IMR-90 (cell line): ENCODE results near the gene PTPRCAP. TPM values are rescaled to one million over a fixed set of nuclear protein-coding genes. Genes with fewer than 3 reads are reported as not detected.

Source experiments
- ATAC-seq: fragments of 200-7000 bp; cut with Tn5 transposase; 2 replicates; pipeline ENCODE4 v1.9.1; 2020; ENCODE audit warnings: low read depth, mild to moderate bottlenecking, moderate library complexity
- BruUV-seq: library from RNA; stranded (reverse); fragments of 400-500 nt; replicated peaks from 2 replicates; lab custom pipeline; 2021; lab: Mats Ljungman, UMichigan
- CTCF ChIA-PET: fragments of 300-600 bp; formaldehyde crosslinking; extraction: SDS; loops from one replicate; lab custom pipeline; 2021; ENCODE audit warnings: antibody characterized with exemption; lab: Yijun Ruan, JAX
- POLR2A ChIA-PET: fragments of 300-600 bp; sonication (Branson Sonifier 250); formaldehyde crosslinking; loops from one replicate; lab custom pipeline; 2022; ENCODE audit warnings: antibody characterized with exemption; ENCODE audit not compliant: unreplicated experiment; lab: Charles Lee
- DNase-seq: peaks from one replicate; pipeline ENCODE4 v3.0.0; 2013
- H2AFZ ChIP-seq: replicated peaks from 2 replicates; pipeline ENCODE3; 2013; ENCODE audit warnings: low read length, mild to moderate bottlenecking; ENCODE audit not compliant: poor library complexity
- H2AK5ac ChIP-seq: 2 replicates; pipeline ENCODE4 v1.6.1; 2013; ENCODE audit warnings: low read depth, low read length, inconsistent platforms
- H2AK9ac ChIP-seq: replicated peaks from 2 replicates; pipeline ENCODE3; 2013; ENCODE audit warnings: mild to moderate bottlenecking, low read depth, low read length, moderate library complexity; ENCODE audit not compliant: poor library complexity
- H2BK120ac ChIP-seq: 2 replicates; pipeline ENCODE4 v1.6.1; 2013; ENCODE audit warnings: low read depth, low read length, inconsistent platforms
- H2BK15ac ChIP-seq: 3 replicates; pipeline ENCODE4 v1.6.1; 2013; ENCODE audit warnings: low read depth, low read length, inconsistent platforms
- H2BK20ac ChIP-seq: 2 replicates; pipeline ENCODE4 v1.6.1; 2013; ENCODE audit warnings: low read depth, mild to moderate bottlenecking, inconsistent platforms, low read length, moderate library complexity
- H2BK5ac ChIP-seq: 2 replicates; pipeline ENCODE4 v1.6.1; 2013; ENCODE audit warnings: mild to moderate bottlenecking, low read depth, low read length, inconsistent platforms; ENCODE audit not compliant: poor library complexity, severe bottlenecking
- H3K14ac ChIP-seq: replicated peaks from 2 replicates; pipeline ENCODE4 v1.6.1; 2013; ENCODE audit warnings: low read depth, low read length, inconsistent platforms
- H3K18ac ChIP-seq: 2 replicates; pipeline ENCODE4 v1.6.1; 2013; ENCODE audit warnings: low read depth, low read length, control low read depth
- H3K23ac ChIP-seq: 2 replicates; pipeline ENCODE4 v1.6.1; 2013; ENCODE audit warnings: low read depth, low read length, inconsistent platforms
- H3K27ac ChIP-seq: 2 replicates; pipeline ENCODE4 v1.5.1; 2013; ENCODE audit warnings: mild to moderate bottlenecking, control low read depth, low read length; ENCODE audit not compliant: insufficient read depth
- H3K27me3 ChIP-seq: 2 replicates; pipeline ENCODE4 v1.6.1; 2013; ENCODE audit warnings: low read length; ENCODE audit not compliant: control insufficient read depth, insufficient read depth
- H3K36me3 ChIP-seq: 2 replicates; pipeline ENCODE4 v1.6.1; 2013; ENCODE audit warnings: low read length, mixed read lengths; ENCODE audit not compliant: control insufficient read depth, insufficient read depth
- H3K4ac ChIP-seq: 2 replicates; pipeline ENCODE4 v1.6.1; 2013; ENCODE audit warnings: low read depth, low read length, inconsistent platforms
- H3K4me1 ChIP-seq: 2 replicates; pipeline ENCODE4 v1.6.1; 2013; ENCODE audit warnings: low read length, mixed read lengths; ENCODE audit not compliant: control insufficient read depth, insufficient read depth
- H3K4me2 ChIP-seq: 2 replicates; pipeline ENCODE4 v1.6.1; 2013; ENCODE audit warnings: low read depth, mild to moderate bottlenecking, control low read depth, low read length, moderate library complexity
- H3K4me3 ChIP-seq: 2 replicates; pipeline ENCODE4 v1.5.1; 2013; ENCODE audit warnings: low read depth, mild to moderate bottlenecking, control low read depth, low read length, moderate library complexity; ENCODE audit not compliant: insufficient read depth
- H3K56ac ChIP-seq: 2 replicates; pipeline ENCODE4 v1.6.1; 2013; ENCODE audit warnings: low read length, inconsistent platforms; ENCODE audit not compliant: insufficient read depth; ENCODE audit errors: extremely low read depth
- H3K79me1 ChIP-seq, 2 experiments: 2 replicates each; pipeline ENCODE4 v1.6.1; 2013; ENCODE audit warnings: low read length in 2 of 2, inconsistent platforms in 1 of 2, low read depth in 1 of 2
- H3K9ac ChIP-seq: 2 replicates; pipeline ENCODE4 v1.6.1; 2013; ENCODE audit warnings: low read depth, low read length, control low read depth
- H3K9me1 ChIP-seq: 2 replicates; pipeline ENCODE4 v1.6.1; 2013; ENCODE audit warnings: low read length, inconsistent platforms; ENCODE audit not compliant: insufficient read depth
- H3K9me3 ChIP-seq: 2 replicates; pipeline ENCODE4 v1.6.1; 2013; ENCODE audit warnings: low read length; ENCODE audit not compliant: control insufficient read depth, insufficient read depth
- H4K20me1 ChIP-seq: 2 replicates; pipeline ENCODE4 v1.6.1; 2013; ENCODE audit warnings: low read length, inconsistent platforms; ENCODE audit not compliant: insufficient read depth
- H4K5ac ChIP-seq: 2 replicates; pipeline ENCODE4 v1.6.1; 2013; ENCODE audit warnings: mild to moderate bottlenecking, low read depth, low read length, control low read depth
- H4K8ac ChIP-seq, 2 experiments: 2 replicates each; pipeline ENCODE4 v1.6.1; 2013; ENCODE audit warnings: low read depth in 2 of 2, low read length in 2 of 2, control low read depth in 1 of 2, inconsistent platforms in 1 of 2
- H4K91ac ChIP-seq: 2 replicates; pipeline ENCODE4 v1.6.1; 2013; ENCODE audit warnings: low read depth, low read length, inconsistent platforms; ENCODE audit not compliant: insufficient read depth
- BHLHE40 ChIP-seq: fragments of 150-350 bp; IDR thresholded peaks from 2 replicates; pipeline ENCODE4 v1.6.1; 2016; ENCODE audit warnings: mild to moderate bottlenecking, low read depth, low read length
- CEBPB ChIP-seq: IDR thresholded peaks from 2 replicates; pipeline ENCODE4 v1.6.1; 2012; ENCODE audit warnings: low read depth, low read length, improper control_type of control experiment
- CHD1 ChIP-seq: IDR thresholded peaks from 2 replicates; pipeline ENCODE4 v1.6.1; 2012; ENCODE audit warnings: low read depth, low read length, improper control_type of control experiment
- MAFK ChIP-seq: IDR thresholded peaks from 2 replicates; pipeline ENCODE4 v1.6.1; 2012; ENCODE audit warnings: low read depth, low read length, improper control_type of control experiment
- MAZ ChIP-seq: IDR thresholded peaks from 2 replicates; pipeline ENCODE4 v1.6.1; 2012; ENCODE audit warnings: low read depth, mild to moderate bottlenecking, low read length, improper control_type of control experiment, moderate library complexity, borderline replicate concordance
- MXI1 ChIP-seq: IDR thresholded peaks from 2 replicates; pipeline ENCODE4 v1.6.1; 2012; ENCODE audit warnings: low read depth, mild to moderate bottlenecking, low read length, moderate library complexity, borderline replicate concordance
- NFE2L2 ChIP-seq: fragments of 150-350 bp; IDR thresholded peaks from 2 replicates; pipeline ENCODE4 v1.6.1; 2016; ENCODE audit warnings: low read depth, mild to moderate bottlenecking, low read length
- RAD21 ChIP-seq: IDR thresholded peaks from 2 replicates; pipeline ENCODE4 v1.6.1; 2012; ENCODE audit warnings: low read length, improper control_type of control experiment
- RCOR1 ChIP-seq: IDR thresholded peaks from 2 replicates; pipeline ENCODE4 v1.6.1; 2012; ENCODE audit warnings: mild to moderate bottlenecking, low read length, improper control_type of control experiment; ENCODE audit not compliant: insufficient replicate concordance
- RFX5 ChIP-seq: IDR thresholded peaks from 2 replicates; pipeline ENCODE4 v1.8.0; 2012; ENCODE audit warnings: low read depth, mild to moderate bottlenecking, low read length, moderate library complexity
- WGBS, 2 experiments: methylation state at CpG; one replicate each; pipeline versions ENCODE4 v1.1.5 to v1.1.7; 2013; ENCODE audit warnings: missing lambda C conversion rate in 2 of 2; ENCODE audit not compliant: insufficient read length in 1 of 2; ENCODE audit errors: extremely low coverage in 2 of 2; 5-methylcytosine and 5-hydroxymethylcytosine counted together
- dilution Hi-C: fragments of 300-500 bp; cut with HindIII; formaldehyde crosslinking; loops from one replicate; pipeline ENCODE4 v1.14.3; 2018; ENCODE audit warnings: low sequenced_read_pairs; ENCODE audit not compliant: unreplicated experiment
- in situ Hi-C: fragments of 300-500 bp; cut with MboI; formaldehyde crosslinking; loops from 3 replicates; pipeline ENCODE4 v1.14.3; 2019; ENCODE audit warnings: low sequenced_read_pairs, inconsistent platforms, mixed read lengths
- intact Hi-C: fragments of 100-400 bp; cut with micrococcal nuclease; formaldehyde crosslinking; loops from 2 replicates; pipeline ENCODE4 v1.10.0; 2022
- polyA plus RNA-seq, 3 experiments: library from polyadenylated mRNA; depleted of rRNA; stranded (reverse); fragments of >200 nt; gene quantifications; 2 replicates each; pipeline ENCODE4 v1.2.3, GENCODE V29; 2012; ENCODE audit warnings: low replicate concordance in 1 of 3
- total RNA-seq: library from RNA; depleted of rRNA; stranded (reverse); fragments of >200 nt; gene quantifications from 2 replicates; pipeline ENCODE4 v1.2.3, GENCODE V29; 2012
- TF ChIP-seq, protein P1 (sequence below): fragments of 150-350 bp; IDR thresholded peaks from 2 replicates; pipeline ENCODE4 v1.6.1; 2017; ENCODE audit warnings: mild to moderate bottlenecking, antibody characterized with exemption, low read length, low read depth

Gene PTPRCAP
- total and polyA plus RNA-seq, 2 of the 4 experiments (the other 2 are of a cell fraction): 0.24 TPM; not detected in 1

- no peak overlapping the region for H4K91ac ChIP-seq
- no peak overlapping the region for H4K8ac ChIP-seq
- peaks cover 17 to 46% of the 10 kb centered on the region in 2 experiments; a peak in 3 of 4 replicates for H3K79me1 ChIP-seq
- H3K4me1 ChIP-seq: peaks cover 13% of the 10 kb centered on the region
- H2BK15ac ChIP-seq: no peak overlapping the region
- H2BK120ac ChIP-seq: no peak overlapping the region
- WGBS, 2 experiments: 82% methylated on average over 5 of the region's 13 CpGs; no CpG with 5 or more reads in 1 of the 2 experiments
- CTCF ChIA-PET: no interaction called here
- no peak overlapping the region for H3K27ac ChIP-seq
- H2AK5ac ChIP-seq: no peak overlapping the region
- H3K56ac ChIP-seq: no peak overlapping the region; the same call in 1 of the 2 replicates
- no TSS peak for BruUV-seq
- no peak overlapping the region for H3K4ac ChIP-seq
- no peak for DNase-seq
- H2AK9ac ChIP-seq: no peak overlapping the region
- no peak overlapping the region for H3K23ac ChIP-seq
- no peak overlapping the region for H2BK5ac ChIP-seq
- no peaks in the 10 kb centered on the region for H3K9me1 ChIP-seq
- no peaks in the 10 kb centered on the region for H3K9me3 ChIP-seq
- H2AFZ ChIP-seq: no peak overlapping the region
- H2BK20ac ChIP-seq: no peak overlapping the region
- POLR2A ChIA-PET: no interaction called here
- intact Hi-C loops (no loop called here), in situ Hi-C loops (no loop called here), dilution Hi-C loops (no loop called here)
- TF ChIP-seq RAD21 (no peak), CEBPB (no peak), CHD1 (no peak), BHLHE40 (no peak), MAFK (no peak), RCOR1 (no peak), MXI1 (no peak), MAZ (no peak), RFX5 (no peak), NFE2L2 (no peak)
- TF ChIP-seq, protein P1, sequence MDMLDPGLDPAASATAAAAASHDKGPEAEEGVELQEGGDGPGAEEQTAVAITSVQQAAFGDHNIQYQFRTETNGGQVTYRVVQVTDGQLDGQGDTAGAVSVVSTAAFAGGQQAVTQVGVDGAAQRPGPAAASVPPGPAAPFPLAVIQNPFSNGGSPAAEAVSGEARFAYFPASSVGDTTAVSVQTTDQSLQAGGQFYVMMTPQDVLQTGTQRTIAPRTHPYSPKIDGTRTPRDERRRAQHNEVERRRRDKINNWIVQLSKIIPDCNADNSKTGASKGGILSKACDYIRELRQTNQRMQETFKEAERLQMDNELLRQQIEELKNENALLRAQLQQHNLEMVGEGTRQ: no peak
- ATAC-seq: no peak
- peaks cover 43% of the 10 kb centered on the region for H3K36me3 ChIP-seq
- no peak overlapping the region for H3K9ac ChIP-seq
- H3K4me2 ChIP-seq: no peak overlapping the region
- H4K20me1 ChIP-seq: peaks cover 35% of the 10 kb centered on the region
- no peak overlapping the region for H3K4me3 ChIP-seq
- no peak overlapping the region for H3K18ac ChIP-seq
- no peak overlapping the region for H3K14ac ChIP-seq
- no peaks in the 10 kb centered on the region for H3K27me3 ChIP-seq
- H4K5ac ChIP-seq: no peak overlapping the region
Observed at GRCh38 chr11:67396587-67397389, 40.7 kb downstream of the PTPRCAP start.
